H1 (cell line): ENCODE results near the gene PSMD6. TPM values are rescaled to one million over a fixed set of nuclear protein-coding genes. Genes with fewer than 3 reads are reported as not detected.

Experiments used
- CTCF ChIA-PET: fragments of 300-600 bp; sonication (Branson Sonifier 250); formaldehyde crosslinking; loops from one replicate; lab custom pipeline; 2021; ENCODE audit not compliant: partially characterized antibody; lab: Charles Lee
- POLR2A ChIA-PET: fragments of 300-600 bp; sonication (Branson Sonifier 250); formaldehyde crosslinking; loops from one replicate; lab custom pipeline; 2021; ENCODE audit warnings: inconsistent platforms; ENCODE audit not compliant: partially characterized antibody; lab: Charles Lee
- DNase-seq, 2 experiments: peaks; one replicate each; pipeline versions ENCODE4 v3.0.0 to v3.0.0-alpha.2; 2010 to 2022; ENCODE audit warnings: low spot score in 2 of 2, low read depth in 1 of 2, mixed read lengths in 1 of 2
- FAIRE-seq: peaks from 2 replicates; lab custom pipeline; 2011; peaks lifted over from hg19 to GRCh38; lab: Jason Lieb, UNC
- H2AFZ ChIP-seq: 2 replicates; pipeline ENCODE4 v1.8.1; 2012; ENCODE audit warnings: low read length, inconsistent platforms
- H2AK5ac ChIP-seq: 2 replicates; pipeline ENCODE4 v1.6.1; 2013; ENCODE audit warnings: low read depth, low read length
- H2BK120ac ChIP-seq: replicated peaks from 2 replicates; pipeline ENCODE3; 2013; ENCODE audit warnings: low read depth, low read length, inconsistent platforms
- H2BK12ac ChIP-seq: 2 replicates; pipeline ENCODE4 v1.6.1; 2013; ENCODE audit warnings: low read depth, low read length
- H2BK15ac ChIP-seq: 2 replicates; pipeline ENCODE4 v1.6.1; 2013; ENCODE audit warnings: low read length
- H2BK20ac ChIP-seq: 2 replicates; pipeline ENCODE4 v1.6.1; 2013; ENCODE audit warnings: low read length
- H2BK5ac ChIP-seq: 2 replicates; pipeline ENCODE4 v1.6.1; 2013; ENCODE audit warnings: low read depth, low read length
- H3K14ac ChIP-seq: 2 replicates; pipeline ENCODE4 v1.6.1; 2013; ENCODE audit warnings: inconsistent platforms; ENCODE audit not compliant: insufficient read length
- H3K18ac ChIP-seq: 2 replicates; pipeline ENCODE4 v1.6.1; 2013; ENCODE audit warnings: low read length; ENCODE audit errors: extremely low read depth
- H3K23ac ChIP-seq: 2 replicates; pipeline ENCODE4 v1.6.1; 2013; ENCODE audit warnings: inconsistent platforms; ENCODE audit not compliant: insufficient read length
- H3K23me2 ChIP-seq: 2 replicates; pipeline ENCODE4 v1.6.1; 2013; ENCODE audit warnings: low read depth, low read length
- H3K27ac ChIP-seq: 2 replicates; pipeline ENCODE4 v1.6.1; 2011; ENCODE audit warnings: low read depth, low read length, inconsistent platforms
- H3K27me3 ChIP-seq, 4 experiments: replicated peaks in 1 of 4; 1 replicate in 1 of 4; 2 replicates in 3 of 4; pipeline versions ENCODE4 v1.6.1 to v1.8.1; 2011 to 2013; ENCODE audit warnings: low read length in 3 of 4, mild to moderate bottlenecking in 3 of 4, inconsistent platforms in 2 of 4, mixed read lengths in 2 of 4, moderate library complexity in 1 of 4; ENCODE audit not compliant: control insufficient read depth in 3 of 4, insufficient read depth in 3 of 4; ENCODE audit errors: extremely low read depth in 1 of 4
- H3K36me3 ChIP-seq, 4 experiments: 2 replicates each; pipeline versions ENCODE4 v1.6.1 to v1.8.1; 2011 to 2013; ENCODE audit warnings: mild to moderate bottlenecking in 4 of 4, low read length in 3 of 4, moderate library complexity in 2 of 4, control low read depth in 1 of 4, inconsistent platforms in 1 of 4; ENCODE audit not compliant: insufficient read depth in 4 of 4, control insufficient read depth in 2 of 4
- H3K4ac ChIP-seq: replicated peaks from 2 replicates; pipeline ENCODE3; 2013; ENCODE audit warnings: low read length, low read depth, mixed read lengths, inconsistent platforms; ENCODE audit not compliant: insufficient read length
- H3K4me1 ChIP-seq, 4 experiments: replicated peaks in 1 of 4; 1 replicate in 1 of 4; 2 replicates in 3 of 4; pipeline versions ENCODE4 v1.6.1 to v1.8.1; 2011 to 2013; ENCODE audit warnings: low read length in 3 of 4, inconsistent platforms in 2 of 4, mixed read lengths in 1 of 4; ENCODE audit not compliant: insufficient read depth in 4 of 4, control insufficient read depth in 3 of 4
- H3K4me2 ChIP-seq, 2 experiments: 2 replicates each; pipeline versions ENCODE4 v1.6.1 to v1.8.1; 2011 to 2013; ENCODE audit warnings: low read depth in 2 of 2, low read length in 2 of 2, control low read depth in 1 of 2, inconsistent platforms in 1 of 2, mild to moderate bottlenecking in 1 of 2; ENCODE audit not compliant: insufficient read depth in 1 of 2
- H3K4me3 ChIP-seq, 4 experiments: fragments of 200-600, 300-600 bp in 1 of 4; sonication (generic), shearing (Covaris generic), sonication (Bioruptor Twin) in 1 of 4; 2 replicates each; pipeline versions ENCODE4 v1.5.1 to v1.8.1; 2011 to 2016; ENCODE audit warnings: low read length in 4 of 4, low read depth in 3 of 4, control low read depth in 2 of 4, inconsistent platforms in 2 of 4, mild to moderate bottlenecking in 2 of 4, mixed read lengths in 1 of 4, moderate library complexity in 1 of 4; ENCODE audit not compliant: insufficient read depth in 2 of 4; ENCODE audit errors: extremely low read depth in 1 of 4
- H3K56ac ChIP-seq: replicated peaks from 2 replicates; pipeline ENCODE3; 2013; ENCODE audit warnings: low read depth, mild to moderate bottlenecking, mixed read lengths, low read length, inconsistent platforms; ENCODE audit not compliant: insufficient read length
- H3K79me1 ChIP-seq: 2 replicates; pipeline ENCODE4 v1.6.1; 2013; ENCODE audit warnings: low read depth, low read length, control low read depth
- H3K79me2 ChIP-seq, 2 experiments: 2 replicates each; pipeline versions ENCODE4 v1.6.1 to v1.8.1; 2012 to 2013; ENCODE audit warnings: low read length in 2 of 2, mild to moderate bottlenecking in 2 of 2, inconsistent platforms in 1 of 2; ENCODE audit not compliant: insufficient read depth in 2 of 2, control insufficient read depth in 1 of 2
- H3K9ac ChIP-seq, 4 experiments: replicated peaks in 1 of 4; 1 replicate in 1 of 4; 2 replicates in 3 of 4; pipeline versions ENCODE4 v1.6.1 to v1.8.1; 2011 to 2013; ENCODE audit warnings: low read depth in 3 of 4, low read length in 3 of 4, control low read depth in 2 of 4, mild to moderate bottlenecking in 2 of 4, moderate library complexity in 2 of 4, inconsistent platforms in 1 of 4; ENCODE audit errors: extremely low read depth in 1 of 4
- H3K9me3 ChIP-seq, 2 experiments: 2 replicates each; pipeline versions ENCODE4 v1.6.1 to v1.8.1; 2012 to 2013; ENCODE audit warnings: mild to moderate bottlenecking in 2 of 2, moderate library complexity in 2 of 2, control low read depth in 1 of 2, inconsistent platforms in 1 of 2, low read depth in 1 of 2, low read length in 1 of 2, mixed read lengths in 1 of 2; ENCODE audit not compliant: insufficient read depth in 2 of 2
- H4K20me1 ChIP-seq, 2 experiments: replicated peaks in 1 of 2; 2 replicates each; pipeline versions ENCODE3 to v1.8.1; 2011 to 2013; ENCODE audit warnings: inconsistent platforms in 2 of 2, low read length in 2 of 2, mild to moderate bottlenecking in 1 of 2; ENCODE audit not compliant: insufficient read depth in 2 of 2, control insufficient read depth in 1 of 2
- H4K5ac ChIP-seq: 2 replicates; pipeline ENCODE4 v1.6.1; 2013; ENCODE audit warnings: low read length, low read depth, mixed read lengths, inconsistent platforms; ENCODE audit not compliant: insufficient read length
- H4K8ac ChIP-seq: 2 replicates; pipeline ENCODE4 v1.8.0; 2013; ENCODE audit warnings: mild to moderate bottlenecking, moderate library complexity, low read length, inconsistent platforms; ENCODE audit not compliant: insufficient read depth; ENCODE audit errors: extremely low read depth
- H4K91ac ChIP-seq: replicated peaks from 2 replicates; pipeline ENCODE3; 2013; ENCODE audit warnings: low read length, mixed read lengths, inconsistent platforms; ENCODE audit not compliant: insufficient read length
- WGBS, 2 experiments: shearing (Covaris generic) in 1 of 2; methylation state at CpG; one replicate each; pipeline versions ENCODE4 v1.1.6 to v1.1.7; 2013 to 2015; ENCODE audit warnings: low lambda C conversion rate in 2 of 2, mixed read lengths in 2 of 2, inconsistent platforms in 1 of 2, low coverage in 1 of 2, missing lambda C conversion rate in 1 of 2; ENCODE audit not compliant: insufficient replicate concordance in 2 of 2, insufficient coverage in 1 of 2, insufficient read length in 1 of 2; ENCODE audit errors: extremely low coverage in 1 of 2, missing lambda C conversion rate in 1 of 2; 5-methylcytosine and 5-hydroxymethylcytosine counted together
- polyA plus RNA-seq, 7 experiments: library from polyadenylated mRNA; depleted of rRNA in 3 of 7; stranded (reverse) in 5 of 7; unstranded in 2 of 7; fragments of >200 nt in 5 of 7; fragments of 200-250 nt in 2 of 7; gene quantifications; 1 replicate in 5 of 7; 2 replicates in 1 of 7; 4 replicates in 1 of 7; pipeline versions ENCODE4 v1.2.1 to v1.2.3, GENCODE V29; 2011 to 2013; ENCODE audit warnings: missing spikeins in 2 of 7, mixed read lengths in 2 of 7
- total RNA-seq: library from RNA; stranded (reverse); fragmentation: NEBNext Ultra II Directional; extraction: Animal tissue kit (Norgen Biotek cat#: 25700); gene quantifications from 2 replicates; pipeline ENCODE4 v1.2.1, GENCODE V29; 2021

Gene PSMD6
- total and polyA plus RNA-seq, 2 of the 8 experiments (the other 6 are each of a cell fraction or from before 2014, with no cell fraction given): 43.7 to 104 TPM

DNA sequence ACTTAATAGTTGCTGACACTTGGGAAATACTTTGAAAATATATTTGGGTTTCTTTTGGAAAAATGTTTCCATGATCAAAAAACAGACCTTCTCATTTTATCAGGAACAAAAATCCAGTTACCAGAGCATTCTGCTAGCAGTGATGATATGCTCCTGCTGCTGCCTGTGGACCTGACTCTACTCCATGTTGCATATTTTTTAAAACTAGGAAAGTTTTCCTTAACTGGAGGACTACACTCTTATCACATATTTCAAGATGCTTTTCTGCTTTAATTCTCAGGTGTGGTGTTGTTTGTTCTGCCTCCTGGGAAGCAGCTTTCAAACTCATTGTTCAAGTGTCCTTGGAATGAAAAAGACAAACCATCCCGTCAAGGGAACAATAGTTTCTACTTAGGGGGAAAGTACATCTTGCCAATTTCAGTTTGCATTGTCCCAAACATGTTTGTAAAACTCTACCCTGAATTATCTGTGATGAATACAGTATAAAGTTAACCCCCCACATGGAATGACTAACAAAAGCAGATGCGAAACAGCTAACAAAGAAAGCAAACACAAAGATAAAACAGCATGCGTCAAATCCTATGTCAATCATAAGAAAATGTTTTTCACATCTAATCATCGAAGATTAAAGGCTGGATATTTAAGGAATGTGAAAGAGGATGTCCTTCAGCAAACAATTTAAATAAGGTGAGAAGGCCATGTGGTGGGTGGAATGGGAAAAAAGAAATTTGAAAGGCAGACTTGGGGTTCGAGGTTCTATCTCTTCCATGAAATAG lies 40.1 kb upstream of the PSMD6 start:
- no peak overlapping the region for H2BK5ac ChIP-seq
- no peak overlapping the region for H3K56ac ChIP-seq
- no peak overlapping the region for H2BK120ac ChIP-seq
- H3K23me2 ChIP-seq: no peaks in the 10 kb centered on the region
- no peak overlapping the region for H4K8ac ChIP-seq
- no peak overlapping the region for H3K18ac ChIP-seq
- FAIRE-seq (peak; percentile 87), DNase-seq (no peak)
- no peaks in the 10 kb centered on the region for H3K79me1 ChIP-seq
- no peaks in the 10 kb centered on the region for H3K79me2 ChIP-seq
- H3K9me3 ChIP-seq: no peaks in the 10 kb centered on the region
- H3K4me3 ChIP-seq: peak overlapping the region in 1 of 4 experiments; percentile 4; a peak in 1 of 8 replicates
- no peaks in the 10 kb centered on the region for H4K20me1 ChIP-seq
- no peak overlapping the region for H3K27ac ChIP-seq
- CTCF ChIA-PET: interaction anchor here (0.8 to 1.2 kb wide), 3 partner anchors 13 to 207 kb away, joined by 3 read pairs; partner anchors contain the start of gene PSMD6
- H4K5ac ChIP-seq: no peak overlapping the region
- H3K27me3 ChIP-seq: no peaks in the 10 kb centered on the region; a peak in 4 of 7 replicates
- POLR2A ChIA-PET: no interaction called here
- no peak overlapping the region for H2BK12ac ChIP-seq
- H3K4ac ChIP-seq: no peak overlapping the region
- H2AK5ac ChIP-seq: no peak overlapping the region
- H2BK20ac ChIP-seq: no peak overlapping the region
- no peak overlapping the region for H3K14ac ChIP-seq
- H2BK15ac ChIP-seq: no peak overlapping the region
- no peak overlapping the region for H4K91ac ChIP-seq
- WGBS, 2 experiments: 65% methylated on average over 5 of the region's 5 CpGs; no CpG with 5 or more reads in 1 of the 2 experiments
- H3K4me2 ChIP-seq: peak overlapping the region; percentile 9 to 16; a peak in 3 of 4 replicates
- no peak overlapping the region for H3K9ac ChIP-seq
- no peak overlapping the region for H2AFZ ChIP-seq
- H3K4me1 ChIP-seq: peaks cover 0 to 7% (median 6%) of the 10 kb centered on the region in 4 experiments; a peak in 6 of 7 replicates
- H3K36me3 ChIP-seq: no peaks in the 10 kb centered on the region
- H3K23ac ChIP-seq: no peak overlapping the region
